Stimulated activated CD4-positive, alpha-beta T cell treated with anti-CD3 and anti-CD28 coated beads, TNF-alpha, amount 100 ng/mL, for 1 hour (primary cell): Measurements from ENCODE around the gene DOK7.

ENCODE experiments used
- DNase-seq, 3 donors: peaks; one replicate each; pipeline ENCODE4 v3.0.0-alpha.2; 2020; ENCODE audit warnings: low read depth in 3 of 3, low spot score in 1 of 3

Gene DOK7

DNA sequence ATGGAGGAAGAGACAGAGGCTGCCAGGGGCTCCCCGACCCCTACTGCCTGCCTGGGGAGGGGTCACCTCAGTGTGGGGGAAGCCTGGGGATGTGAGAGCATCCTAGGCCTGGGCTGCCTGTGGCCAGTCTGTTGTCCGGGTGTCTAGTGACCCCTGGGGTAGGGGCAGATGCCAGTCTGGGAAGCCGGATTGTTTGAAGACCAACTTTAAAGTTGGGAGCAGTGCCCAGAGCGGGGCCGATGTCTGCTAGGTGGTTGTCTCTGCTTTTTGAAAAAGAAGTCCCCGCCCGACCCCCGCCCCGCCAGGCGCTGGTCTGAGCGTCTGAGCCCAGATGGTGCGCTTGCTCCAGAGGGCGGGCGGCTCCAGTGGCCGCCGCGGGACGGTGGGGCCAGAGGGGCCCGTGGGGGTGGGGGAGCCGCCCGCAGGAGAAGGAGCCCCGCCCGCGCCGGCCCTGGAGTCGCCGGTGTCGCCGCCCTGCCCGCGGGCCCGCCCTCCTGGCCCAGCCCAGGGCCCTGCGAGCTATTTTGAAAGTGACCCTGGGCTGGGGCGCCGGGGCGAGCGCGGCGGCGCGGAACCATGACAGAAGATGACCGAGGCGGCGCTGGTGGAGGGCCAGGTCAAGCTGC is at the start of gene DOK7:
Gene DOK7 (plus strand): TSS at position 517 of the 626 bp plus-strand sequence. CDS start 70 bp downstream, at position 587.
- no peak for DNase-seq

DNA sequence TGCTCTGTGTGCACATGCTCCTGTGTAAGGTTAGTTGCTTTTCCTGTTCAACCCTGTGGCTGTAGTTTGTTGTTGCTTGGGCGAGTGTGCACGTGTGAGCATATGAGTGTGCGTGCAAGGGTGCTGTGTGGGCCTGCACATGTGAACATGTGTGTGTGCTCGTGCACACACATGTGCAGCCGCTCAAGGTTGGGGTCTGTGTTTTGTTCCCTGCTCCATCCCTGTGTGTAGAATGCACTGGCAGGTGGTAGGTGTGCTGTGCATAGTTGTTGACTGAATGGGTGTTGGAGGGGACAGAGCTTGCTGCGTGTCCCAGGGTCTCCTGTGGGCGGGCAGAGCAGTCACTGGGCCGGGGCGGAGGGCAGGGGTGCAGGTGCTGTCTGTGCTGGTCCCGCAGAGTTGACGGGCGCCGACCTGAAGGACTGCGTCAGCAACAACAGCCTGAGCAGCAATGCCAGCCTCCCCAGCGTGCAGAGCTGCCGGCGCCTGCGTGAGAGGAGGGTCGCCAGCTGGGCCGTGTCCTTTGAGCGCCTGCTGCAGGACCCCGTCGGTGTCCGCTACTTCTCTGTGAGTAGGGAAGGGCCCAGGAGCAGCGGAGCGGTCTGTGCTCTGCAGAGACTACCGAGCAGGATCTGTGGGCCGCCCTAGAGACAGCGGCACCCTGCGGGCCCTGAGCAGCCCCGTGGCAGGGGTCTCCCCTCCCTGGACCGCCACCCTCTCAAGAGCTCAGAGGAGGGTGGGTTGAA is 49.3 kb upstream of the DOK7 start:
- DNase-seq = no peak

DNA sequence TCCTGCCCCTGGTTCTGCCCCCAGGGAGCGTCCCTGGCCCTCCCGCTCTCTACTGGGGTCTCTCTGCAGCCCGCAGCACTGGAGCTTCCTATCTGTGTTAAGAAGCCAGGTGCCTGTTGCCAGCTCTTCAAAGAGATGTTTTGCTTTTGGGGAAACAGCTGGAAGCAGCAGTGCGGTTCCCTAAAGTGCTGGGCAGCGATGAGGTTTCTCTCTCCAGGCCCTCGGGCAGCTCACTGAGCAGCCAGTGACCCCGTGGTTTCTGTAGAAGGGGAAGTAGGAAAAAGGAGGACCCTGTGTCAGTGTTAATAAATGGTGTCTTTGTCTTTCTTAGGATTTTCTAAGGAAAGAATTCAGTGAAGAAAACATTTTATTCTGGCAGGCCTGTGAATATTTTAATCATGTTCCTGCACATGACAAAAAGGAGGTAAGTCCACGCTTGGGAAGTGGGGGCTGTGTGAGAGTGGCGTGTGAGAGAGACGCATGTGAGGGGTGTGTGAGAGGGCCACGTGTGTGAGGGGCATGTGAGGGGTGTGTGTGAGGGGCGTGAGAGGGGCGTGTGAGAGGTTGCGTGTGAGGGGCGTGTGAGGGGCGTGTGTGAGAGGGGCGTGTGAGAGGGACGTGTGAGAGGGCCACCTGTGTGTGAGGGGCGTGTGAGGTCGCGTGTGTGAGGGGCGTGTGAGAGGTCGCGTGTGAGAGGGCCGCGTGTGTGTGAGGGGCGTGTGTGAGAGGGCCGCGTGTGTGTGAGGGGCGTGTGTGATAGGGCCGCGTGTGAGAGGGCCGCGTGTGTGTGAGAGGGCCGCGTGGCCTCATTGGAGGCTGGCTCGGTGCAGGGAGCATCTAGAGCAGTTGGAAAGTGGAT is 48.5 kb upstream of the DOK7 start:
- no peak for DNase-seq

GRCh38 chr4:3415471-3416141 is 47.5 kb upstream of the DOK7 start:
- DNase-seq = no peak

DNA sequence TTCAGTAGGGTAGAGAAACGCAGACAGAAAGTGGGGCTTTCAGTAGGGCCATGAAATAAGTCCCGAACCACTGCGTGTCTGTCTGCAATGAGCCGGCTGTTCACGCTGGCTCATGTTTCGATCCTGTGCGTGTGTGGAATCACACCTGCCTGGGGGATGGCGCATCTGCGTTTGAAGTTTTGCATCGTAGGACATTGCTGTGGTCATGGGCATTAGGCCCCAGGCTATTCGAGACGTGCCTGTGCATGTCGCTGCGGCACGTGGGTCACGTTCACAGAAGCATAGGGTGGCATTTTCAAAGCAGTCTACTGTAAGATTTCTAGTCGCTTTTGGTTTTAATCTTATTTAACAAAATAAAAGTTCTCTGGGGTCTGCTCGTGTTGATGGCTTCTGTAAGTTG is 46.8 kb upstream of the DOK7 start:
- no peak for DNase-seq

- DNase-seq = no peak
Measured at GRCh38 chr4:3416821-3417221, 46.3 kb upstream of the DOK7 start.

DNA sequence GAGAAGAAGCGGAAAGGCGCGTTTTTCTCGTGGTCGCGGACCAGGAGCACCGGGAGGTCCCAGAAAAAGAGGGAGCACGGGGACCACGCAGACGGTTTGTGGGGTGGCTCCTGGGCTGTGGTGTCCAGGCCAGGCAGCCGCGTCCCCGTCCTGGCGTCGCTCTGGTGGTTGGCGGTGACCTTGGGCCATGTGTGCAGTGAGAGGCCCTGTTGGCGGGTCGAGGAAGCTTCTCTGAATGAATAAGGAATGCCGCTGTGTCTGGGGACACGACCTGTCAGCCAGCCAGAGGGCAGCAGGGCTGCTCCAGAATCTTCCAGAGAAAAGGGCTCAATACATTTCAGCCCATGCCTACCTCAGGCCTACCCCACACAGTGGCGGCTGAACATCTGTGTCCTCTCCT is 45.7 kb upstream of the DOK7 start:
- no peak for DNase-seq

DNA sequence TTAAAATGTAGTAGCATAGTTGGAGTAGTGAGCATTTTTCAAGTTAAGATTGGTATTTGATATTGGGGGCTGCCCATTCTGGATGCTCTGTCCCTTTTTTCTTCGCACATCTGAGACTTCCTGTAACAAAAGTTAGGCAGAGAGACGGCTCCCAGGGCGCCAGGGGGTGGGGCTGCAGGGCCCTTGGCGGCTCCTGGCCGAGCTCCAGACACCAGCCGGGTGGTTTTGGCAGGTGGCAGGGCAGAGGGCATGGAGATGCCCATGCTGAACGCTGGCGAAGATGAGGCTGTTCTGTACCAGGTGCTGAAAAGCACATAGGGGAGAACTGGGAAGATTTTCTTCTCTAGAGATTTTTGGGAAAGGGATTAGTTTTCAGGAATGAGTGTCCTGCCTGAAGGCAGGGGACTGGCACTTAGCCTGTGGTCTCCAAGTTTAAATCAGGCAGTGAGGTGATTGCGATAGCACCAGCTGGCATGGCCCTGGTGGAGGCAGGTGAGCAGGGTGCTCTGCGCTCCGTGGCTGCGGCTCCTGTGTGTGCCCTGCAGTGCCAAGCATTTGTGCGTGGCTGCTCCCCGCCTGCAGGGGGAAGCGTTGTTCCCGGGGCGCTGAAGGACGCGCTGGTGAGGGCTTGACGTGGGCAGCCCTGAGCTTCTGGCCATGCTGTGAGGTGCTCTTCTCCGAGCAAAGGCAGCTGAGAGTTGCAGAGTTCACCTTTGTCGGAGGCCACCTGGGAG is 44.9 kb upstream of the DOK7 start:
- DNase-seq = no peak

DNA sequence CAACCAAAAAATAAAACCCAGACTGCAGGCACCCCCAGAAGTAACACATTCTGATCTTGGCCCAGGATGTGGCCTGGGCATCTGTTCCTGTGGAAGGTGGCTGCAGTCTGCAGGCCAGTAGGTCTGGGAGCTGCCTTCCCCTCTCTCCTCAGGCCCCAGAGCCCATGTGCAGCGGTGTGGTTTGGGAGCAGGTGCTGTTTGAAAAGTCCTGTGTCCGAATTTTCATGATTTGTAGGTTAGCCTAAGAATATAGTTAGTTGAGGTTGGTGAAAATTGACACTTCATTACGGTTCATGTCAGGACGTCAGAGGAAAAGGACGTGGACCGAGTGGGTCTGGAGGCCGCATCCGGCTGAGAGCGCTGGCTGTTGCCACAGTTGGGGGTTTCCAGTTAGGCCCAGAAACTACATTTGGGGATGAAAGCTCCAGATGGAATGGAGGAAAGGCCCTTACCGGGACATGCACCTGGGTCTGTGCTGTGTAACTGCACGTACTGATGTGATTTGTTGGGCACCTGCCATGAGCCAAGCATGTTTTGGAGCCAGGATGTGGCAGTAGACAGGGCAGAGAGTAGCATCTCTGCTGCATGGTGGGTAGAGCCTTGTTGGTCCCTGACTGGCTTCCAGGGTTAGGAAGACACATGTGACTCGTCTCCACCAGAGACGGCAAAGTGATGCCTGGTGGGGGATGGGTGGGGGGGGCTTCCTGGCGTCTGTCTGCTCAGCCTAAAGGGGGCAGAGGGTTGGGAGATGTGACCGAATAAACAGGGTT is 43.1 kb upstream of the DOK7 start:
- no peak for DNase-seq

- DNase-seq = no peak
Measured at GRCh38 chr4:3420606-3420955, 42.5 kb upstream of the DOK7 start.

DNA sequence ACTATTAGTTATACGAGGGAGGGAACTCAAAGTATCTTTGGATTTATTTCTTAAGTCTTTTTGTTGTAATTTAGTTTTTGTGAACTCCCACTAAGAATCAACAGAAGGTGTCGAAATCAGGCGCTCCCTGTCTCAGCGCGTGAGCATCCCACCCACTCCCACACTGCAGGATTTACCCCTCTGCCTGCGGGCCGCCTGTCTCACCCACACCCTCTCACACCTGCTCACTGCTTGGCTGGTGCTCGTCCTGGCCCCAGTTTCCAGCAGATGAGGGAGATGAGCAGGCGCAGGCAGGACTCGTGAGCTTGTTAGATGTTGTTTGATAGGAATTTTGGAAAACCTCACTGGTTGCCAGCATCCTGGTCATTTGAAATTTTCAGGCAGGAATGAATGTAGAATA is 42.1 kb upstream of the DOK7 start:
- no peak for DNase-seq

GRCh38 chr4:3421470-3421869 is 41.6 kb upstream of the DOK7 start:
- DNase-seq = no peak

DNA sequence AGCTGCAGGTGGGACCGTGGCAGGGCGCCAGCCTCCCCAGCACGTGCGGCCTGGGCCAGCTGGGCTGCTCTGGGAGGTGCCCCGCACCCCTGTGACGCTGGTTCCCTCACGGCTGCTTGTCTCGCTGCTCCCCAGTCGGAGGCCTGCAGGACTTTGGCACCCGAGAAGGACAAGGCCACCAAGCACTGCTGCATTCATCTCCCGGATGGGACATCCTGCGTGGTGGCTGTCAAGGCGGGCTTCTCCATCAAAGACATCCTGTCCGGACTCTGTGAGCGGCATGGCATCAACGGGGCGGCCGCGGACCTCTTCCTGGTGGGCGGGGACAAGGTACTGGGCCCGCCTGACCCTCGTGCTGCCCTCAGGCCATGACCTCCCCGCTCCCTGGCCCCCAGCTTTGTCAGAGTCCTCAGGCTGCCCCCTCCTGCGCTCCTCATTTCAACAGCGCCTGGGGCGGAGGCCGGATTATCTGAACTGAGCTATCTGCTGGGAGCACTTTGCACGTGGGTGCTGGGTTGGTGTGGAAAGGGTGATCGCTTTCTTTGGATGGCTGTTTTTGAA is 40.8 kb upstream of the DOK7 start:
- no peak for DNase-seq

- no peak for DNase-seq
Measured at GRCh38 chr4:3422808-3423297, 40.3 kb upstream of the DOK7 start.

GRCh38 chr4:3423406-3423805 is 39.7 kb upstream of the DOK7 start:
- DNase-seq = no peak

DNA sequence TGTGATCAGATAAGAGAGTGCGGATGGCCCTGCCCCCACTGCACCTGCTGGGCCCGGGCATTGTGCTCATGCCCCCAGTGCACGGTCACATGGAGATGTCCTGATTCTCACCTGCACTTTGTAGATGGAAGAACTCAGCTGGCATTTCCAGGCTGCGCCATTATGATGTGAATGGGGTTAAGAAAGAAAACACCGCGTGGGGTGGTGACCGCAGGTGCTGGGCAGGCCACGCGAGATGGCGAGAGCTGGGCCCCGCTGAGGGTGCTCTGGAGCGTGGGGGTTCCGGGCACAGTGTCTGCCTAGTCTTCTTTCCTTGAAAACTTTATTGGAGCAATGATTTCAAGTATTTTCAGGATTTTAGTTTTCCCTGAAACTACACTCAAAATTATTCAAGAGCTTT is 39.2 kb upstream of the DOK7 start:
- DNase-seq = no peak

GRCh38 chr4:3424522-3425095 is 38.5 kb upstream of the DOK7 start:
- DNase-seq = no peak

- DNase-seq = no peak
Measured at GRCh38 chr4:3426465-3427133, 36.5 kb upstream of the DOK7 start.

- no peak for DNase-seq
Measured at GRCh38 chr4:3427134-3427476, 36.0 kb upstream of the DOK7 start.
